GM18508 (cell line): Measurements from ENCODE around the gene TMEM151B.

Source experiments
- ATAC-seq: cut with Tn5 transposase; IDR thresholded peaks from one replicate; pipeline ENCODE4 v1.9.1; 2021; ENCODE audit warnings: moderate number of reproducible peaks; ENCODE audit not compliant: insufficient read depth, unreplicated experiment

The TMEM151B gene

GRCh38 chr6:44352259-44352658, 82.0 kb downstream of the TMEM151B start:
- ATAC-seq = no peak

- no peak for ATAC-seq
Observed at GRCh38 chr6:44353336-44353735, 83.1 kb downstream of the TMEM151B start.

GRCh38 chr6:44355640-44356039, 85.4 kb downstream of the TMEM151B start:
- no peak for ATAC-seq

GRCh38 chr6:44356487-44356886, 86.2 kb downstream of the TMEM151B start:
- no peak for ATAC-seq
